ENCODE data around the gene GPR78.

The GPR78 gene

DNA sequence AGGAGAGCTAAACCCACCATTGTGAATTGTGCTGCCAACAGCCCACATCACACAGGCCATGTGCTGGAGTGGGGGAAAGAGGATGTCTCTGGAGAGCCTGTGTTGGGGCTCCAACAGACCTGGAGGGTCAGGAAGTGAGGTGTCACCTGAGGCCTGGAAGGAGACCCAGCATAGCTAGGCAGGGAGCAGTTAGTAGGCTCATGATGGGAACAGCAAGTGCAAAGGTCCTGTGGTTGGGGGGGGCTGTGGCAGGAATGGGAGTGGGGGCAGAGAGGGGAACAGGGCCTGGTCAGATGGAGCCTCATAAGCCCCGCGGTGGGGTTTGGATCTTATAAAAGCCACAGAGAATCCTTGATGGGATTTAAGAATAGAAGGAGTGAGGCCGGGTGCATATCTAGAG lies 35.9 kb upstream of the GPR78 start:
- Histone ChIP-seq H2BK12ac (ENCODE audit: low read length) (peak overlapping the region; percentile 87), H3K79me1 (ENCODE audit: low read length) (peaks cover 37% of the 10 kb centered on the region), H3K14ac (ENCODE audit: low read length) (peak overlapping the region; percentile 7), H2BK5ac (ENCODE audit: low read depth, low read length, poor library complexity) (no peak overlapping the region), H3K4me2 (ENCODE audit: low read length) (no peak overlapping the region), H3K4me1 (ENCODE audit: control insufficient read depth in 1 of 2, insufficient read depth in 2 of 2, low read length in 2 of 2) (peaks cover 37 to 40% of the 10 kb centered on the region in 2 experiments), H3K9ac (ENCODE audit: low read length) (no peak overlapping the region), H2AK5ac (ENCODE audit: low read length) (no peak overlapping the region), H3K27me3 (ENCODE audit: insufficient read depth, low read length) (no peaks in the 10 kb centered on the region), H2BK120ac (ENCODE audit: insufficient read depth, low read length, poor library complexity) (no peak overlapping the region), H3K9me3 (ENCODE audit: insufficient read depth, low read depth, low read length) (no peaks in the 10 kb centered on the region), H3K79me2 (ENCODE audit: control insufficient read depth, insufficient read depth, low read length, poor library complexity) (no peaks in the 10 kb centered on the region), H3K4me3 (ENCODE audit: low read depth, low read length) (no peak overlapping the region), H2AFZ (ENCODE audit: insufficient read depth, low read length, poor library complexity) (no peak overlapping the region), H4K8ac (ENCODE audit: low read depth, low read length) (no peak overlapping the region), H3K36me3 (ENCODE audit: control insufficient read depth in 1 of 2, insufficient read depth in 2 of 2, low read length in 2 of 2) (no peaks in the 10 kb centered on the region), H3K27ac (ENCODE audit: low read depth, low read length) (no peak overlapping the region), H3K18ac (ENCODE audit: low read length) (no peak overlapping the region), H4K12ac (ENCODE audit: low read depth, low read length) (no peak overlapping the region), H3K23ac (ENCODE audit: low read length) (no peak overlapping the region), H3K4ac (ENCODE audit: low read depth, low read length) (no peak overlapping the region), H4K91ac (ENCODE audit: low read depth, low read length) (peak overlapping the region; percentile 79)
- no CpG with 5 or more reads among the region's 3 CpGs for WGBS (ENCODE audit: extremely low coverage, insufficient coverage, insufficient read length)
- DNase-seq = no peak

GRCh38 chr4:8544741-8545438 lies 35.3 kb upstream of the GPR78 start:
- peak overlapping the region; percentile 67 for H4K8ac ChIP-seq (ENCODE audit: low read depth, low read length)
- H3K79me2 ChIP-seq (ENCODE audit: control insufficient read depth, insufficient read depth, low read length, poor library complexity) = no peaks in the 10 kb centered on the region
- H3K18ac ChIP-seq (ENCODE audit: low read length) = peak overlapping the region; percentile 32
- peak overlapping the region; percentile 28 for H3K14ac ChIP-seq (ENCODE audit: low read length)
- no peak overlapping the region for H3K9ac ChIP-seq (ENCODE audit: low read length)
- no peak overlapping the region for H3K4ac ChIP-seq (ENCODE audit: low read depth, low read length)
- H3K23ac ChIP-seq (ENCODE audit: low read length) = no peak overlapping the region
- peak overlapping the region; percentile 79 for H4K91ac ChIP-seq (ENCODE audit: low read depth, low read length)
- H2AK5ac ChIP-seq (ENCODE audit: low read length) = peak overlapping the region; percentile 77
- H2BK12ac ChIP-seq (ENCODE audit: low read length) = peak overlapping the region; percentile 79
- H2BK5ac ChIP-seq (ENCODE audit: low read depth, low read length, poor library complexity) = peak overlapping the region; percentile 38
- H4K12ac ChIP-seq (ENCODE audit: low read depth, low read length) = no peak overlapping the region
- H3K4me2 ChIP-seq (ENCODE audit: low read length) = no peak overlapping the region
- H3K36me3 ChIP-seq (ENCODE audit: control insufficient read depth in 1 of 2, insufficient read depth in 2 of 2, low read length in 2 of 2) = no peaks in the 10 kb centered on the region
- H3K9me3 ChIP-seq (ENCODE audit: insufficient read depth, low read depth, low read length) = no peaks in the 10 kb centered on the region
- WGBS (ENCODE audit: extremely low coverage, insufficient coverage, insufficient read length) = no CpG with 5 or more reads among the region's 32 CpGs
- peaks cover 37 to 43% of the 10 kb centered on the region in 2 experiments for H3K4me1 ChIP-seq (ENCODE audit: control insufficient read depth in 1 of 2, insufficient read depth in 2 of 2, low read length in 2 of 2)
- H3K27ac ChIP-seq (ENCODE audit: low read depth, low read length) = no peak overlapping the region
- no peak overlapping the region for H3K4me3 ChIP-seq (ENCODE audit: low read depth, low read length)
- peak; percentile 85 to 89 for DNase-seq
- peak overlapping the region; percentile 39 for H2BK120ac ChIP-seq (ENCODE audit: insufficient read depth, low read length, poor library complexity)
- H3K79me1 ChIP-seq (ENCODE audit: low read length) = peaks cover 42% of the 10 kb centered on the region
- H2AFZ ChIP-seq (ENCODE audit: insufficient read depth, low read length, poor library complexity) = peak overlapping the region; percentile 48
- H3K27me3 ChIP-seq (ENCODE audit: insufficient read depth, low read length) = no peaks in the 10 kb centered on the region

- no peak overlapping the region for H3K9ac ChIP-seq (ENCODE audit: low read length)
- H2BK5ac ChIP-seq (ENCODE audit: low read depth, low read length, poor library complexity) = peak overlapping the region; percentile 5
- H2BK12ac ChIP-seq (ENCODE audit: low read length) = peak overlapping the region; percentile 79
- peak overlapping the region; percentile 6 for H2AFZ ChIP-seq (ENCODE audit: insufficient read depth, low read length, poor library complexity)
- H3K79me1 ChIP-seq (ENCODE audit: low read length) = peaks cover 38% of the 10 kb centered on the region
- H4K12ac ChIP-seq (ENCODE audit: low read depth, low read length) = no peak overlapping the region
- peak overlapping the region; percentile 30 for H3K18ac ChIP-seq (ENCODE audit: low read length)
- H3K4ac ChIP-seq (ENCODE audit: low read depth, low read length) = no peak overlapping the region
- H2AK5ac ChIP-seq (ENCODE audit: low read length) = peak overlapping the region; percentile 77
- no peaks in the 10 kb centered on the region for H3K79me2 ChIP-seq (ENCODE audit: control insufficient read depth, insufficient read depth, low read length, poor library complexity)
- H3K4me3 ChIP-seq (ENCODE audit: low read depth, low read length) = no peak overlapping the region
- no peak for DNase-seq
- no peaks in the 10 kb centered on the region for H3K27me3 ChIP-seq (ENCODE audit: insufficient read depth, low read length)
- peak overlapping the region; percentile 28 for H3K14ac ChIP-seq (ENCODE audit: low read length)
- peak overlapping the region; percentile 39 for H2BK120ac ChIP-seq (ENCODE audit: insufficient read depth, low read length, poor library complexity)
- H3K4me2 ChIP-seq (ENCODE audit: low read length) = no peak overlapping the region
- no CpG with 5 or more reads among the region's 9 CpGs for WGBS (ENCODE audit: extremely low coverage, insufficient coverage, insufficient read length)
- no peak overlapping the region for H3K23ac ChIP-seq (ENCODE audit: low read length)
- H3K27ac ChIP-seq (ENCODE audit: low read depth, low read length) = no peak overlapping the region
- no peaks in the 10 kb centered on the region for H3K36me3 ChIP-seq (ENCODE audit: control insufficient read depth in 1 of 2, insufficient read depth in 2 of 2, low read length in 2 of 2)
- H3K4me1 ChIP-seq (ENCODE audit: control insufficient read depth in 1 of 2, insufficient read depth in 2 of 2, low read length in 2 of 2) = peaks cover 37 to 45% of the 10 kb centered on the region in 2 experiments
- H3K9me3 ChIP-seq (ENCODE audit: insufficient read depth, low read depth, low read length) = no peaks in the 10 kb centered on the region
- H4K8ac ChIP-seq (ENCODE audit: low read depth, low read length) = peak overlapping the region; percentile 67
- peak overlapping the region; percentile 79 for H4K91ac ChIP-seq (ENCODE audit: low read depth, low read length)
Observed at GRCh38 chr4:8545439-8545765, 34.8 kb upstream of the GPR78 start.

DNA sequence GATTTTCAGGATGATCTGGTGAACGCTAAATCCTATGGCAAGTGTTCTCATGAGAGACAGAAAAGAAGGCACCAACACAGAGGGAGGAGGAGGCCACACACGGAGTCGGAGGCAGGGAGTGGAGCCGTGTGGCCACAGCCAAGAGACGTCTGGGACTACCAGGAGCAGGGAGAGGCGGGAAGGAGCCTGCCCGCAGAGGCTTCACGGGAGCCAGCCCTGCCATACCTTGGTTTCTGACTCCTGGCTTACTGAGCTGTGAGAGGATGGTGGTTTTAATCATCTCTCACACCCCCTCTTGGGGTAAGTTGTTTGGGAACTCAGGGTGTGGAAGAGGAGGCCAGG lies 33.5 kb upstream of the GPR78 start:
- H3K4me3 ChIP-seq (ENCODE audit: low read depth, low read length) = no peak overlapping the region
- H3K4me2 ChIP-seq (ENCODE audit: low read length) = no peak overlapping the region
- H3K4me1 ChIP-seq (ENCODE audit: control insufficient read depth in 1 of 2, insufficient read depth in 2 of 2, low read length in 2 of 2) = peaks cover 37 to 49% of the 10 kb centered on the region in 2 experiments
- no peak overlapping the region for H3K4ac ChIP-seq (ENCODE audit: low read depth, low read length)
- peak overlapping the region; percentile 70 for H2BK5ac ChIP-seq (ENCODE audit: low read depth, low read length, poor library complexity)
- peaks cover 41% of the 10 kb centered on the region for H3K79me1 ChIP-seq (ENCODE audit: low read length)
- peak overlapping the region; percentile 49 for H2AK5ac ChIP-seq (ENCODE audit: low read length)
- no peak overlapping the region for H4K12ac ChIP-seq (ENCODE audit: low read depth, low read length)
- no peaks in the 10 kb centered on the region for H3K36me3 ChIP-seq (ENCODE audit: control insufficient read depth in 1 of 2, insufficient read depth in 2 of 2, low read length in 2 of 2)
- WGBS (ENCODE audit: extremely low coverage, insufficient coverage, insufficient read length) = no CpG with 5 or more reads among the region's 8 CpGs
- no peak overlapping the region for H2AFZ ChIP-seq (ENCODE audit: insufficient read depth, low read length, poor library complexity)
- H3K18ac ChIP-seq (ENCODE audit: low read length) = peak overlapping the region; percentile 3
- peak overlapping the region; percentile 76 for H2BK12ac ChIP-seq (ENCODE audit: low read length)
- no peaks in the 10 kb centered on the region for H3K79me2 ChIP-seq (ENCODE audit: control insufficient read depth, insufficient read depth, low read length, poor library complexity)
- H4K91ac ChIP-seq (ENCODE audit: low read depth, low read length) = peak overlapping the region; percentile 84
- no peaks in the 10 kb centered on the region for H3K9me3 ChIP-seq (ENCODE audit: insufficient read depth, low read depth, low read length)
- no peak overlapping the region for H3K23ac ChIP-seq (ENCODE audit: low read length)
- peak overlapping the region; percentile 82 for H2BK120ac ChIP-seq (ENCODE audit: insufficient read depth, low read length, poor library complexity)
- H4K8ac ChIP-seq (ENCODE audit: low read depth, low read length) = peak overlapping the region; percentile 1
- peak overlapping the region; percentile 54 for H3K14ac ChIP-seq (ENCODE audit: low read length)
- peak; percentile 49 to 68 for DNase-seq
- peak overlapping the region; percentile 73 for H3K27ac ChIP-seq (ENCODE audit: low read depth, low read length)
- H3K9ac ChIP-seq (ENCODE audit: low read length) = no peak overlapping the region
- no peaks in the 10 kb centered on the region for H3K27me3 ChIP-seq (ENCODE audit: insufficient read depth, low read length)
